ENCODE data around the gene MAPK10. TPM values are rescaled to one million over a fixed set of nuclear protein-coding genes. Genes with fewer than 3 reads are reported as not detected.

MAPK10 gene
- total RNA-seq, 1 experiment from 2014 or later, result 4.7 TPM

GRCh38 chr4:86019362-86019761 lies 340.5 kb downstream of the MAPK10 start:
- DNase-seq, result no peak

More at GRCh38 chr4:86019362-86019761, 340.5 kb downstream of the MAPK10 start:
- TF ChIP-seq, protein P1, sequence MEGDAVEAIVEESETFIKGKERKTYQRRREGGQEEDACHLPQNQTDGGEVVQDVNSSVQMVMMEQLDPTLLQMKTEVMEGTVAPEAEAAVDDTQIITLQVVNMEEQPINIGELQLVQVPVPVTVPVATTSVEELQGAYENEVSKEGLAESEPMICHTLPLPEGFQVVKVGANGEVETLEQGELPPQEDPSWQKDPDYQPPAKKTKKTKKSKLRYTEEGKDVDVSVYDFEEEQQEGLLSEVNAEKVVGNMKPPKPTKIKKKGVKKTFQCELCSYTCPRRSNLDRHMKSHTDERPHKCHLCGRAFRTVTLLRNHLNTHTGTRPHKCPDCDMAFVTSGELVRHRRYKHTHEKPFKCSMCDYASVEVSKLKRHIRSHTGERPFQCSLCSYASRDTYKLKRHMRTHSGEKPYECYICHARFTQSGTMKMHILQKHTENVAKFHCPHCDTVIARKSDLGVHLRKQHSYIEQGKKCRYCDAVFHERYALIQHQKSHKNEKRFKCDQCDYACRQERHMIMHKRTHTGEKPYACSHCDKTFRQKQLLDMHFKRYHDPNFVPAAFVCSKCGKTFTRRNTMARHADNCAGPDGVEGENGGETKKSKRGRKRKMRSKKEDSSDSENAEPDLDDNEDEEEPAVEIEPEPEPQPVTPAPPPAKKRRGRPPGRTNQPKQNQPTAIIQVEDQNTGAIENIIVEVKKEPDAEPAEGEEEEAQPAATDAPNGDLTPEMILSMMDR (conservative IDR thresholded peaks at IDR 0.05), result no peak
- H3K56ac ChIP-seq (ENCODE audit: insufficient read length, low read depth, low read length), result no peak overlapping the region
- H3K4me1 ChIP-seq (ENCODE audit: insufficient read depth, low read length), result no peaks in the 10 kb centered on the region
- Mint-ChIP-seq H3K27ac (no peak overlapping the region), H3K27me3 (ENCODE audit: low read depth) (no peaks in the 10 kb centered on the region), H3K36me3 (ENCODE audit: insufficient read depth in 1 of 3, low read depth in 3 of 3) (peaks cover 0 to 6% (median 3%) of the 10 kb centered on the region in 3 experiments; a peak in 2 of 7 replicates), H3K4me1 (peaks cover 9 to 14% of the 10 kb centered on the region in 2 experiments), H3K9me3 (peaks cover 0 to 5% of the 10 kb centered on the region in 2 experiments; a peak in 1 of 5 replicates), H3K4me3 (no peak overlapping the region)
- H4K5ac ChIP-seq (ENCODE audit: insufficient read length, low read depth, low read length), result no peak overlapping the region
- no peak overlapping the region for H3T11ph ChIP-seq (ENCODE audit: low read length)
- no peak overlapping the region for H2AK5ac ChIP-seq (ENCODE audit: insufficient read length, low read length)
- no peak overlapping the region for H3K4ac ChIP-seq (ENCODE audit: low read depth, low read length)
- H3K9me3 ChIP-seq (ENCODE audit: control insufficient read depth, low read depth, low read length), result no peaks in the 10 kb centered on the region
- H2BK5ac ChIP-seq (ENCODE audit: insufficient read length, low read length), result no peak overlapping the region
- no peak overlapping the region for H3K23ac ChIP-seq (ENCODE audit: insufficient read length, low read depth, low read length)
- no peak overlapping the region for H2AFZ ChIP-seq (ENCODE audit: low read length)
- no peaks in the 10 kb centered on the region for H3K23me2 ChIP-seq (ENCODE audit: insufficient read length, low read depth, low read length, poor library complexity, severe bottlenecking)
- WGBS (ENCODE audit: extremely low coverage, insufficient read length, low lambda C conversion rate), result no CpG with 5 or more reads among the region's 1 CpG
- H3K14ac ChIP-seq (ENCODE audit: insufficient read depth, low read length), result no peak overlapping the region
- H2BK120ac ChIP-seq (ENCODE audit: low read depth, low read length, poor library complexity, severe bottlenecking), result no peak overlapping the region
- no peak overlapping the region for H3K4me2 ChIP-seq (ENCODE audit: insufficient read depth, insufficient read length, low read length)
- no peaks in the 10 kb centered on the region for H4K20me1 ChIP-seq (ENCODE audit: control insufficient read depth, insufficient read depth, insufficient read length)
- no peak overlapping the region for H3K18ac ChIP-seq (ENCODE audit: insufficient read length, low read depth, low read length)
- H3K27me3 ChIP-seq (ENCODE audit: insufficient read depth, low read length), result no peaks in the 10 kb centered on the region
- H3K9ac ChIP-seq (ENCODE audit: extremely low read depth, insufficient read length, low read length), result no peak overlapping the region
- H2BK15ac ChIP-seq (ENCODE audit: low read depth, low read length), result no peak overlapping the region
- no peaks in the 10 kb centered on the region for H3K79me2 ChIP-seq (ENCODE audit: insufficient read depth, low read length)
- no peak overlapping the region for H2BK20ac ChIP-seq (ENCODE audit: low read depth, low read length, poor library complexity, severe bottlenecking)
- H3K79me1 ChIP-seq (ENCODE audit: insufficient read depth, low read depth, low read length, poor library complexity, severe bottlenecking), result no peaks in the 10 kb centered on the region
- no peak overlapping the region for H4K8ac ChIP-seq (replicated peaks; ENCODE audit: insufficient read length, low read depth, low read length)
- no peak overlapping the region for H2BK12ac ChIP-seq (ENCODE audit: insufficient read length, low read depth, low read length)
- H3K27ac ChIP-seq (ENCODE audit: insufficient read length, low read depth, low read length), result no peak overlapping the region
- H4K91ac ChIP-seq (ENCODE audit: insufficient read length, low read depth, low read length), result no peak overlapping the region
